KMS-11 (cell line): ENCODE results near the gene LTA.
A peak's percentile ranks its signal among the peaks of the same experiment; 100 is the strongest.

Experiments used
- H2AFZ ChIP-seq: fragments of 200-600 bp; sonication (generic); 2 replicates; pipeline ENCODE4 v1.6.1; 2016; ENCODE audit warnings: antibody characterized with exemption, mixed run types, low read depth
- H3K27ac ChIP-seq: fragments of 200-600 bp; sonication (generic); 2 replicates; pipeline ENCODE4 v1.6.1; 2016; ENCODE audit warnings: mild to moderate bottlenecking, mixed run types
- H3K27me3 ChIP-seq: fragments of 200-600 bp; sonication (generic); 2 replicates; pipeline ENCODE4 v1.6.1; 2017; ENCODE audit warnings: mild to moderate bottlenecking, low read depth, mixed run types, moderate library complexity; ENCODE audit not compliant: insufficient read depth
- H3K36me3 ChIP-seq: fragments of 200-600 bp; sonication (generic); 2 replicates; pipeline ENCODE4 v1.6.1; 2017; ENCODE audit warnings: mild to moderate bottlenecking, mixed run types; ENCODE audit not compliant: insufficient read depth
- H3K4me1 ChIP-seq: fragments of 200-600 bp; sonication (generic); 2 replicates; pipeline ENCODE4 v1.6.1; 2016; ENCODE audit warnings: mild to moderate bottlenecking, low read depth, mixed run types; ENCODE audit not compliant: poor library complexity, severe bottlenecking
- H3K4me2 ChIP-seq: fragments of 200-600 bp; sonication (generic); 2 replicates; pipeline ENCODE4 v1.7.0; 2016; ENCODE audit warnings: mild to moderate bottlenecking, mixed run types
- H3K4me3 ChIP-seq: fragments of 200-600 bp; sonication (generic); IDR thresholded peaks from 2 replicates; pipeline ENCODE4 v1.6.1; 2017; ENCODE audit warnings: low read depth, low read length, mixed read lengths; ENCODE audit not compliant: insufficient read depth
- H3K79me2 ChIP-seq: fragments of 200-600 bp; sonication (generic); 2 replicates; pipeline ENCODE4 v1.6.1; 2016; ENCODE audit warnings: low read depth, mixed run types; ENCODE audit not compliant: insufficient read depth
- H3K9ac ChIP-seq: fragments of 200-600 bp; sonication (generic); 2 replicates; pipeline ENCODE4 v1.6.1; 2016; ENCODE audit warnings: mild to moderate bottlenecking, mixed run types
- H4K20me1 ChIP-seq: fragments of 200-600 bp; sonication (generic); 2 replicates; pipeline ENCODE4 v1.6.1; 2016; ENCODE audit warnings: mild to moderate bottlenecking, mixed run types; ENCODE audit not compliant: insufficient read depth
- TF ChIP-seq, protein P1 (sequence below): fragments of 200-600 bp; sonication (generic); conservative IDR thresholded peaks from 2 replicates; pipeline ENCODE4 v1.6.1; 2017; ENCODE audit warnings: low read depth, mild to moderate bottlenecking, antibody characterized with exemption, low read length, moderate library complexity, mixed read lengths

The LTA gene

DNA sequence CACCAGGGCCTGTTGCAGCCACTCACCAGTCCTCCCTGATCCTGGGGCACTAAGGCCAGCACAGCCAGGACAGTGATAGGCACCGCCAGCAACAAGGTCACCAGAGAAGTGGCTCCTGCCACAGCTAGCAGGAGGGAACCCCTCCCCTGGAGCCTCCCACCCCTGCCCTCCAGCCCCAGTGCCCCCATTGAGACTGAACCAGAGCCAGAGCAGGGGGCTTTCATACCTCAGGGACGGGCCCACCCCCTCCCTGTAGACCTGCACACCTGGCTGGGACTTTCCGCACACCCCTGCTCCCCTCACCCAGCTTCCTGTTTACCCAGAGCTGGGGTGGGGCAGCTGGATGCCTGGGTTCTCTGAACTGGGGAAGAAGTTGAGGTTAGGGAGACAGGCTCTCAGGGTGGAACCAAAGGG lies 10.1 kb downstream of the LTA start, which contains the start of gene LTB:
Gene LTB, minus strand, starts transcription at position 195 of the 414 bp plus-strand sequence. Its CDS starts 7 bp downstream, at position 188.
- Histone ChIP-seq H3K27me3 (peaks cover 33% of the 10 kb centered on the region), H2AFZ (peak within 1 kb of the TSS; percentile 96), H3K27ac (no peak within 1 kb of the TSS), H3K4me2 (peak within 1 kb of the TSS; percentile 84; the same call in 1 of the 2 replicates), H3K9ac (no peak within 1 kb of the TSS), H3K79me2 (no peaks in the 10 kb centered on the region), H4K20me1 (no peaks in the 10 kb centered on the region), H3K4me1 (peaks cover 25% of the 10 kb centered on the region), H3K36me3 (no peaks in the 10 kb centered on the region), H3K4me3 (no peak within 1 kb of the TSS)
- TF ChIP-seq, protein P1, sequence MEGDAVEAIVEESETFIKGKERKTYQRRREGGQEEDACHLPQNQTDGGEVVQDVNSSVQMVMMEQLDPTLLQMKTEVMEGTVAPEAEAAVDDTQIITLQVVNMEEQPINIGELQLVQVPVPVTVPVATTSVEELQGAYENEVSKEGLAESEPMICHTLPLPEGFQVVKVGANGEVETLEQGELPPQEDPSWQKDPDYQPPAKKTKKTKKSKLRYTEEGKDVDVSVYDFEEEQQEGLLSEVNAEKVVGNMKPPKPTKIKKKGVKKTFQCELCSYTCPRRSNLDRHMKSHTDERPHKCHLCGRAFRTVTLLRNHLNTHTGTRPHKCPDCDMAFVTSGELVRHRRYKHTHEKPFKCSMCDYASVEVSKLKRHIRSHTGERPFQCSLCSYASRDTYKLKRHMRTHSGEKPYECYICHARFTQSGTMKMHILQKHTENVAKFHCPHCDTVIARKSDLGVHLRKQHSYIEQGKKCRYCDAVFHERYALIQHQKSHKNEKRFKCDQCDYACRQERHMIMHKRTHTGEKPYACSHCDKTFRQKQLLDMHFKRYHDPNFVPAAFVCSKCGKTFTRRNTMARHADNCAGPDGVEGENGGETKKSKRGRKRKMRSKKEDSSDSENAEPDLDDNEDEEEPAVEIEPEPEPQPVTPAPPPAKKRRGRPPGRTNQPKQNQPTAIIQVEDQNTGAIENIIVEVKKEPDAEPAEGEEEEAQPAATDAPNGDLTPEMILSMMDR: no peak

DNA sequence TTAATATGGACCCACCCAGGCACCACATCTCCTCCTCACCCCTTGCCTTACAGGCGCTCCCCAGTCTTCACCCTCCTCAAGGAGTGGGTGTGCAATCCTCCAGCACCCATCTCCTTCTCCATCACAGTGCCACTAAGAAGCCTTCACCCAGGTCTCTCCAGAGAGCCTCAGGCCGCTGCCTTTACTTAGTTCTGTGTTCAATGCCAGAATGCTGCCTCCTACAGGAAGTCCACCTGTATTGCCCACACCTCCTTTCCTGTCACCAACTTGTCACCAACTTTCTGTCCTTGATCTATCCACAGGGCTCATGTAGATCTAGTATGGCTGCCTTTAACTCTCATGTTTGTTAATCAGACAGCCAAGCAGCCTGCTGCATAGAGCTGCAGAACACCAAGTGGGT lies 13.4 kb downstream of the LTA start:
- Histone ChIP-seq H3K36me3 (no peaks in the 10 kb centered on the region), H3K4me3 (no peak overlapping the region), H3K79me2 (no peaks in the 10 kb centered on the region), H3K27ac (no peak overlapping the region), H3K27me3 (peaks cover 11% of the 10 kb centered on the region), H3K4me1 (peaks cover 32% of the 10 kb centered on the region), H3K4me2 (no peak overlapping the region), H3K9ac (no peak overlapping the region), H4K20me1 (no peaks in the 10 kb centered on the region), H2AFZ (no peak overlapping the region)
- TF ChIP-seq, protein P1: peak; percentile 68

DNA sequence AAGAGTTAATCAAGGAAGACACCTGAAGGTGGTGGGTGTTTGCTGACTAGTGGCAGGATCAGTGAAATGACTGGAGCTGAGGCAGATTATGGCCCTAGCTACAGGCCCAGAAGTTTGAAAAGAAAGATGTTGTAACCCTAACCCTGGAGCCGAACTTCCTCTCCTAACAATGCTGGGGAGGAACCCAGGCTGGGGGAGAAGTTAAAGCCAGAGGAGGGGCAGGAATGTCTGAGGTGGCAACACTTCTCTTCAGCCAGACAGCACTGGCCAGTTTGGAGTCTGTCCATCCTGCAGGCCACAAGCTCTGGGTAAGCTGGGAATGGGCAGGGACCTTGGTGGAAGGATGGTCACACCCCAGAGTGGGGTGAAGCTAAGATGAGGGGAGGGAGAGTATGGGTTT lies 13.9 kb downstream of the LTA start, which contains the start of gene LST1:
Gene LST1, plus strand, starts transcription at position 270 of the 400 bp plus-strand sequence. CDS start 1,023 bp downstream, outside the sequence.
- Histone ChIP-seq H3K79me2 (no peaks in the 10 kb centered on the region), H3K4me3 (no peak within 1 kb of the TSS), H4K20me1 (no peaks in the 10 kb centered on the region), H3K36me3 (no peaks in the 10 kb centered on the region), H2AFZ (no peak within 1 kb of the TSS), H3K9ac (no peak within 1 kb of the TSS), H3K4me2 (no peak within 1 kb of the TSS), H3K4me1 (peaks cover 28% of the 10 kb centered on the region), H3K27ac (no peak within 1 kb of the TSS), H3K27me3 (peaks cover 10% of the 10 kb centered on the region)
- TF ChIP-seq, protein P1: no peak

DNA sequence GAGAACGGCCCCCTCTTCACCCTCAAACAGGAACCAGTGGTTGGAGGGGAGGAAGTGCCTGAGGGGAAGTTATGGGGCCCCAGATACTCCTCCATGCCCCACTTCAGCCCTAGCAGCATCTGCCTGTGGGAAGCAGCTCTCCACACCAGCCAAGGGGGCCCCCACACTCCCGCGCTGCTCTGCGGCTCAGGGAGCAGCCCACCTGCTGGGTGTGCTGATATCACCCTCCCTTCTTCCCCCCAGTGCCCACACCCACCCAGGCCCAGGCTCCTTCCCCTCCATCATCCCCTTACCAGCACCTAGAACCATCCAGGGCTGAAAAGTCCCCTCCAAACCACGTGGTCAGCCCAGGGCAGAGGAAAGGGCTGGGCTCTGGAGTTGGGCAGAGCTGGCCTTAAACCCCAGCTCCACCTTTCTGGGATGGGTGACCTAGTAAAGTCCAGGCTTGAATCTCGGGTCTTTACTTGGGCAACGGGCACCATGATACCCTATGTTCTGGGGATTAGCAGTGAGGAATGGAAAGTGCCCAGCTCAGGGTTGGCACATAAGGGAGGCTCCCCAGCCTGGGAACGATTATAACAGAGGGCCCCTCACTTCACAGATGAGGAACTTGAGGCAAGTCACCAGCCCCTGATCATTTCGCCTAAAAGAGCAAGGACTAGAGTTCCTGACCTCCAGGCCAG lies 14.7 kb downstream of the LTA start:
- Histone ChIP-seq H3K4me1 (peaks cover 20% of the 10 kb centered on the region), H3K27me3 (peaks cover 5% of the 10 kb centered on the region; the same call in 1 of the 2 replicates), H3K4me2 (no peak overlapping the region), H3K36me3 (no peaks in the 10 kb centered on the region), H4K20me1 (no peaks in the 10 kb centered on the region), H3K4me3 (no peak overlapping the region), H3K9ac (no peak overlapping the region), H3K79me2 (no peaks in the 10 kb centered on the region), H3K27ac (no peak overlapping the region), H2AFZ (no peak overlapping the region)
- TF ChIP-seq, protein P1: no peak
